Keratinocyte (primary cell): ENCODE data around the gene TPO.

Experiments
- CTCF ChIP-seq, 3 experiments: IDR thresholded peaks in 1 of 3; conservative IDR thresholded peaks in 1 of 3; optimal IDR thresholded peaks in 1 of 3; 2 replicates in 2 of 3; 3 replicates in 1 of 3; pipeline versions ENCODE3 to v1.5.1; 2011; ENCODE audit warnings: low read length in 3 of 3, mild to moderate bottlenecking in 3 of 3, moderate library complexity in 2 of 3, control low read depth in 1 of 3, inconsistent platforms in 1 of 3; ENCODE audit not compliant: insufficient read depth in 2 of 3; ENCODE audit errors: extremely low read depth in 1 of 3
- EZH2 ChIP-seq: IDR thresholded peaks from one replicate; pipeline ENCODE4 v1.6.1; 2012; ENCODE audit warnings: inconsistent platforms, mild to moderate bottlenecking, low read length, moderate library complexity

GRCh38 chr2:1450915-1451314 is 37.7 kb downstream of the TPO start:
- TF ChIP-seq EZH2 (no peak), CTCF (optimal IDR thresholded peaks at IDR 0.05 in 1 of 3, IDR thresholded peaks at IDR 0.05 in 1 of 3, conservative IDR thresholded peaks at IDR 0.05 in 1 of 3; ENCODE audit: extremely low read depth in 1 of 3, insufficient read depth in 2 of 3, low read length in 3 of 3) (no peak)
